GM21737 (cell line): ENCODE data around the gene HOXC10.

Source experiments
- ATAC-seq: cut with Tn5 transposase; IDR thresholded peaks from one replicate; pipeline ENCODE4 v1.9.1; 2021; ENCODE audit warnings: mild to moderate bottlenecking, moderate library complexity; ENCODE audit not compliant: unreplicated experiment

Gene HOXC10

GRCh38 chr12:53989227-53990113 lies 4.5 kb downstream of the HOXC10 start:
- ATAC-seq = no peak

- ATAC-seq = no peak
These were observed 5.5 kb downstream of the HOXC10 start for GRCh38 chr12:53990311-53991076.

- no peak for ATAC-seq
These were observed 6.1 kb downstream of the HOXC10 start for GRCh38 chr12:53991077-53991460.

- no peak for ATAC-seq
These were observed 7.5 kb downstream of the HOXC10 start for GRCh38 chr12:53992377-53992889.

- no peak for ATAC-seq
These were observed 8.4 kb downstream of the HOXC10 start for GRCh38 chr12:53993162-53994008.

GRCh38 chr12:53994009-53994263 lies 9.0 kb downstream of the HOXC10 start:
- ATAC-seq = no peak

GRCh38 chr12:53994264-53995001 lies 9.5 kb downstream of the HOXC10 start:
- ATAC-seq = no peak

GRCh38 chr12:53995002-53995377 lies 10.0 kb downstream of the HOXC10 start:
- no peak for ATAC-seq

- no peak for ATAC-seq
These were observed 10.7 kb downstream of the HOXC10 start for GRCh38 chr12:53995378-53996239.

GRCh38 chr12:53996240-53997203 lies 11.6 kb downstream of the HOXC10 start:
- ATAC-seq = no peak

GRCh38 chr12:53997204-53998109 lies 12.5 kb downstream of the HOXC10 start:
- no peak for ATAC-seq

- ATAC-seq = no peak
These were observed 13.4 kb downstream of the HOXC10 start for GRCh38 chr12:53998110-53998899.

GRCh38 chr12:53998900-53999236 lies 13.9 kb downstream of the HOXC10 start:
- no peak for ATAC-seq

GRCh38 chr12:53999559-54000115 lies 14.7 kb downstream of the HOXC10 start:
- ATAC-seq = no peak

GRCh38 chr12:54000116-54001114 lies 15.5 kb downstream of the HOXC10 start, which contains the start of gene HOXC9:
HOXC9 (plus strand) TSS chr12:54000161; CDS start chr12:54000189, 28 bp downstream.
- ATAC-seq = no peak
